ENCODE results near the gene ZNF830. TPM values are rescaled to one million over a fixed set of nuclear protein-coding genes. Genes with fewer than 3 reads are reported as not detected.
A peak's percentile ranks its signal among the peaks of the same experiment; 100 is the strongest.

Gene ZNF830
- total and polyA plus RNA-seq, 2 of the 13 experiments (the other 11 are each of a cell fraction or from before 2014, with no cell fraction given), result 6.1 to 19.0 TPM

DNA sequence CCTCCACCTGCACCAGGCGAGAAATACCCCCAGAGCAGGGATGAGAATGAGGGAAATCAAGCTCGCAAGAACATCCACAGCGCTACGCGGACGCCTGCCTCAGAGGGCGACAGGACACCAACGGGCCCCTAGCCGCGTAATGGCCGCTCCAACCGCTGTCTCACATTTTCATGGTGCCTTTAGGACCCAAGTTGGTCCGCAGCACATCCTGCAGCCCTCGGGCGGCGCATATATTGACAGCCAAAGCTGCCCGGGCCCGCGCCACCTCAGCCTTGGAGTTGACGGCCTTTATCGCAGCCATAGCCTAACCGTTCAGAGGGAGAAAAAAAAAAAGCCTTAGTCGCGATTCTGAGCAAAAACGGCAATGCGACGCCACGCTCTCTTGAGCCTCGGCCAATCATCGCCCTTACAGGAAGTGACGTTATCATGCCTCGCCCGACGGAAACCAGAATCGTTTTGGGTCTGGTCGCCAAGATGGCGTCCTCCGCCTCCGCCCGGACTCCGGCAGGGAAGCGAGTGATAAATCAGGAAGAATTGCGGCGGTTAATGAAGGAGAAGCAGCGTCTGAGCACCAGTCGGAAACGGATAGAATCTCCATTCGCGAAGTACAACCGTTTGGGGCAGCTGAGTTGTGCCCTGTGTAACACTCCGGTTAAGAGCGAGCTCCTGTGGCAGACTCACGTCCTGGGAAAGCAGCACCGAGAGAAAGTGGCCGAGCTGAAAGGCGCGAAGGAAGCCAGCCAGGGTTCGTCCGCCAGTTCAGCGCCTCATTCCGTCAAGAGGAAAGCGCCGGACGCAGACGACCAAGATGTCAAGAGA lies at the start of gene ZNF830, which contains the start of gene CCT6B (continued):
- TF ChIP-seq, protein P1, sequence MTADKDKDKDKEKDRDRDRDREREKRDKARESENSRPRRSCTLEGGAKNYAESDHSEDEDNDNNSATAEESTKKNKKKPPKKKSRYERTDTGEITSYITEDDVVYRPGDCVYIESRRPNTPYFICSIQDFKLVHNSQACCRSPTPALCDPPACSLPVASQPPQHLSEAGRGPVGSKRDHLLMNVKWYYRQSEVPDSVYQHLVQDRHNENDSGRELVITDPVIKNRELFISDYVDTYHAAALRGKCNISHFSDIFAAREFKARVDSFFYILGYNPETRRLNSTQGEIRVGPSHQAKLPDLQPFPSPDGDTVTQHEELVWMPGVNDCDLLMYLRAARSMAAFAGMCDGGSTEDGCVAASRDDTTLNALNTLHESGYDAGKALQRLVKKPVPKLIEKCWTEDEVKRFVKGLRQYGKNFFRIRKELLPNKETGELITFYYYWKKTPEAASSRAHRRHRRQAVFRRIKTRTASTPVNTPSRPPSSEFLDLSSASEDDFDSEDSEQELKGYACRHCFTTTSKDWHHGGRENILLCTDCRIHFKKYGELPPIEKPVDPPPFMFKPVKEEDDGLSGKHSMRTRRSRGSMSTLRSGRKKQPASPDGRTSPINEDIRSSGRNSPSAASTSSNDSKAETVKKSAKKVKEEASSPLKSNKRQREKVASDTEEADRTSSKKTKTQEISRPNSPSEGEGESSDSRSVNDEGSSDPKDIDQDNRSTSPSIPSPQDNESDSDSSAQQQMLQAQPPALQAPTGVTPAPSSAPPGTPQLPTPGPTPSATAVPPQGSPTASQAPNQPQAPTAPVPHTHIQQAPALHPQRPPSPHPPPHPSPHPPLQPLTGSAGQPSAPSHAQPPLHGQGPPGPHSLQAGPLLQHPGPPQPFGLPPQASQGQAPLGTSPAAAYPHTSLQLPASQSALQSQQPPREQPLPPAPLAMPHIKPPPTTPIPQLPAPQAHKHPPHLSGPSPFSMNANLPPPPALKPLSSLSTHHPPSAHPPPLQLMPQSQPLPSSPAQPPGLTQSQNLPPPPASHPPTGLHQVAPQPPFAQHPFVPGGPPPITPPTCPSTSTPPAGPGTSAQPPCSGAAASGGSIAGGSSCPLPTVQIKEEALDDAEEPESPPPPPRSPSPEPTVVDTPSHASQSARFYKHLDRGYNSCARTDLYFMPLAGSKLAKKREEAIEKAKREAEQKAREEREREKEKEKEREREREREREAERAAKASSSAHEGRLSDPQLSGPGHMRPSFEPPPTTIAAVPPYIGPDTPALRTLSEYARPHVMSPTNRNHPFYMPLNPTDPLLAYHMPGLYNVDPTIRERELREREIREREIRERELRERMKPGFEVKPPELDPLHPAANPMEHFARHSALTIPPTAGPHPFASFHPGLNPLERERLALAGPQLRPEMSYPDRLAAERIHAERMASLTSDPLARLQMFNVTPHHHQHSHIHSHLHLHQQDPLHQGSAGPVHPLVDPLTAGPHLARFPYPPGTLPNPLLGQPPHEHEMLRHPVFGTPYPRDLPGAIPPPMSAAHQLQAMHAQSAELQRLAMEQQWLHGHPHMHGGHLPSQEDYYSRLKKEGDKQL (CRISPR knock-in tag; IDR thresholded peaks at IDR 0.05; ENCODE audit: low read depth), result no peak
- TF ChIP-seq ZFP90 (CRISPR knock-in tag; IDR thresholded peaks at IDR 0.05; ENCODE audit: borderline replicate concordance), result peak; percentile 91; the same call in 1 of the 2 replicates
- peak; percentile 73; the same call in 1 of the 2 replicates for TF ChIP-seq SAFB2 (CRISPR knock-in tag; IDR thresholded peaks at IDR 0.05; ENCODE audit: borderline replicate concordance, low read depth)
- TF ChIP-seq CAMTA2 (CRISPR knock-in tag; IDR thresholded peaks at IDR 0.05; ENCODE audit: borderline replicate concordance), result no peak
- peak; percentile 39 for TF ChIP-seq U2AF1 (optimal IDR thresholded peaks at IDR 0.05; ENCODE audit: low read depth, low read length)
- no peak for TF ChIP-seq ZNF660 (CRISPR knock-in tag; IDR thresholded peaks at IDR 0.05; ENCODE audit: borderline replicate concordance, low read depth)
- TF ChIP-seq, protein P2, sequence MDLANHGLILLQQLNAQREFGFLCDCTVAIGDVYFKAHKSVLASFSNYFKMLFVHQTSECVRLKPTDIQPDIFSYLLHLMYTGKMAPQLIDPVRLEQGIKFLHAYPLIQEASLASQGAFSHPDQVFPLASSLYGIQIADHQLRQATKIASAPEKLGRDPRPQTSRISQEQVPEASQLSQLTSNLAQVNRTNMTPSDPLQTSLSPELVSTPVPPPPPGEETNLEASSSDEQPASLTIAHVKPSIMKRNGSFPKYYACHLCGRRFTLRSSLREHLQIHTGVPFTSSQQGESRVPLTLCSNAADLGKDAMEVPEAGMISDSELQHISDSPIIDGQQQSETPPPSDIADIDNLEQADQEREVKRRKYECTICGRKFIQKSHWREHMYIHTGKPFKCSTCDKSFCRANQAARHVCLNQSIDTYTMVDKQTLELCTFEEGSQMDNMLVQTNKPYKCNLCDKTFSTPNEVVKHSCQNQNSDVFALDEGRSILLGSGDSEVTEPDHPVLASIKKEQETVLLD (CRISPR knock-in tag; IDR thresholded peaks at IDR 0.05; ENCODE audit: low read depth), result no peak
- 0 out of 2 replicates have a peak, but pooled peaks have one; percentile 20 for TF ChIP-seq CENPT (CRISPR knock-in tag; IDR thresholded peaks at IDR 0.05; ENCODE audit: low read depth)
- TF ChIP-seq NKX3-1 (CRISPR knock-in tag; IDR thresholded peaks at IDR 0.05), result no peak
- TF ChIP-seq ZNF546 (CRISPR knock-in tag; conservative IDR thresholded peaks at IDR 0.05), result no peak; the same call in 1 of the 2 replicates
- TF ChIP-seq, protein P3, sequence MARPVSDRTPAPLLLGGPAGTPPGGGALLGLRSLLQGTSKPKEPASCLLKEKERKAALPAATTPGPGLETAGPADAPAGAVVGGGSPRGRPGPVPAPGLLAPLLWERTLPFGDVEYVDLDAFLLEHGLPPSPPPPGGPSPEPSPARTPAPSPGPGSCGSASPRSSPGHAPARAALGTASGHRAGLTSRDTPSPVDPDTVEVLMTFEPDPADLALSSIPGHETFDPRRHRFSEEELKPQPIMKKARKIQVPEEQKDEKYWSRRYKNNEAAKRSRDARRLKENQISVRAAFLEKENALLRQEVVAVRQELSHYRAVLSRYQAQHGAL (CRISPR knock-in tag; IDR thresholded peaks at IDR 0.05; ENCODE audit: not compliant biosample characterization), result peak; percentile 74
- TF ChIP-seq, protein P4, sequence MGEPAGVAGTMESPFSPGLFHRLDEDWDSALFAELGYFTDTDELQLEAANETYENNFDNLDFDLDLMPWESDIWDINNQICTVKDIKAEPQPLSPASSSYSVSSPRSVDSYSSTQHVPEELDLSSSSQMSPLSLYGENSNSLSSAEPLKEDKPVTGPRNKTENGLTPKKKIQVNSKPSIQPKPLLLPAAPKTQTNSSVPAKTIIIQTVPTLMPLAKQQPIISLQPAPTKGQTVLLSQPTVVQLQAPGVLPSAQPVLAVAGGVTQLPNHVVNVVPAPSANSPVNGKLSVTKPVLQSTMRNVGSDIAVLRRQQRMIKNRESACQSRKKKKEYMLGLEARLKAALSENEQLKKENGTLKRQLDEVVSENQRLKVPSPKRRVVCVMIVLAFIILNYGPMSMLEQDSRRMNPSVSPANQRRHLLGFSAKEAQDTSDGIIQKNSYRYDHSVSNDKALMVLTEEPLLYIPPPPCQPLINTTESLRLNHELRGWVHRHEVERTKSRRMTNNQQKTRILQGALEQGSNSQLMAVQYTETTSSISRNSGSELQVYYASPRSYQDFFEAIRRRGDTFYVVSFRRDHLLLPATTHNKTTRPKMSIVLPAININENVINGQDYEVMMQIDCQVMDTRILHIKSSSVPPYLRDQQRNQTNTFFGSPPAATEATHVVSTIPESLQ (CRISPR knock-in tag; conservative IDR thresholded peaks at IDR 0.05), result no peak; the same call in 1 of the 2 replicates
- TF ChIP-seq, protein P5, sequence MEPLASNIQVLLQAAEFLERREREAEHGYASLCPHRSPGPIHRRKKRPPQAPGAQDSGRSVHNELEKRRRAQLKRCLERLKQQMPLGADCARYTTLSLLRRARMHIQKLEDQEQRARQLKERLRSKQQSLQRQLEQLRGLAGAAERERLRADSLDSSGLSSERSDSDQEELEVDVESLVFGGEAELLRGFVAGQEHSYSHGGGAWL (CRISPR knock-in tag; IDR thresholded peaks at IDR 0.05), result peak; percentile 60
- TF ChIP-seq, protein P6, sequence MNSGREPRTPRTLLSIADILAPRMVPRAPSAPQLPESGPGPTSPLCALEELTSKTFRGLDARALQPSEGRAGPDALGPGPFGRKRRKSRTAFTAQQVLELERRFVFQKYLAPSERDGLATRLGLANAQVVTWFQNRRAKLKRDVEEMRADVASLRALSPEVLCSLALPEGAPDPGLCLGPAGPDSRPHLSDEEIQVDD (CRISPR knock-in tag; IDR thresholded peaks at IDR 0.05; ENCODE audit: borderline replicate concordance), result no peak
- TF ChIP-seq NR2F6 (IDR thresholded peaks at IDR 0.05), result no peak; the same call in 1 of the 2 replicates
- no peak for TF ChIP-seq NR2F6 (CRISPR knock-in tag; IDR thresholded peaks at IDR 0.05)
- TF ChIP-seq PRPF4 (IDR thresholded peaks at IDR 0.05; ENCODE audit: low read depth, low read length, poor library complexity, severe bottlenecking), result no peak
